Measurements from ENCODE around the gene RIPOR2.

DNA sequence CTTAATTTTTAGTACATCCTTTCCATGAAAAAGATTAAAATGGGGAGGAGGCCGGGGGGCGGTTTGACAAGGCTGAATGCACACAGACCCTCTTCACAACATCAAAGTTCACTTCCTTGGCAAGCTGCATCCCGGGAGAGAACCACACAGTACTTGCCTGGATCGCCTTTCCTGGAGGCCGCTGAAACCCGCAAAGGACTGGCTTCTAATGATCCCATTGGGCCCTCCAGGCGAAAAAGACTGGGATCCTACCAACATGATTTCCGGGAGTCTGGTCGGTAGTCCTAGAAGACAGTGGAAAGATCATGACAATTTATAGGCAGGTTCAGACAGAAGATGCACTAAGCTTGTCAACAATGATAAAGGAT, 60.2 kb downstream of the RIPOR2 start:
- TF ChIP-seq, protein P1, sequence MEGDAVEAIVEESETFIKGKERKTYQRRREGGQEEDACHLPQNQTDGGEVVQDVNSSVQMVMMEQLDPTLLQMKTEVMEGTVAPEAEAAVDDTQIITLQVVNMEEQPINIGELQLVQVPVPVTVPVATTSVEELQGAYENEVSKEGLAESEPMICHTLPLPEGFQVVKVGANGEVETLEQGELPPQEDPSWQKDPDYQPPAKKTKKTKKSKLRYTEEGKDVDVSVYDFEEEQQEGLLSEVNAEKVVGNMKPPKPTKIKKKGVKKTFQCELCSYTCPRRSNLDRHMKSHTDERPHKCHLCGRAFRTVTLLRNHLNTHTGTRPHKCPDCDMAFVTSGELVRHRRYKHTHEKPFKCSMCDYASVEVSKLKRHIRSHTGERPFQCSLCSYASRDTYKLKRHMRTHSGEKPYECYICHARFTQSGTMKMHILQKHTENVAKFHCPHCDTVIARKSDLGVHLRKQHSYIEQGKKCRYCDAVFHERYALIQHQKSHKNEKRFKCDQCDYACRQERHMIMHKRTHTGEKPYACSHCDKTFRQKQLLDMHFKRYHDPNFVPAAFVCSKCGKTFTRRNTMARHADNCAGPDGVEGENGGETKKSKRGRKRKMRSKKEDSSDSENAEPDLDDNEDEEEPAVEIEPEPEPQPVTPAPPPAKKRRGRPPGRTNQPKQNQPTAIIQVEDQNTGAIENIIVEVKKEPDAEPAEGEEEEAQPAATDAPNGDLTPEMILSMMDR (IDR thresholded peaks at IDR 0.05) = no peak
- no peak for TF ChIP-seq EP300 (IDR thresholded peaks at IDR 0.05)
- no peak for TF ChIP-seq POLR2A (IDR thresholded peaks at IDR 0.05)

All from tibial nerve (tissue), 4 donors.